Heart right ventricle (tissue), 16 donors: ENCODE data around the gene ZNF521. TPM values are rescaled to one million over a fixed set of nuclear protein-coding genes. Genes with fewer than 3 reads are reported as not detected.
A peak's percentile ranks its signal among the peaks of the same experiment; 100 is the strongest.

Source experiments
- ATAC-seq, 8 donors: fragments of 200-7000 bp; cut with Tn5 transposase; one replicate each; pipeline ENCODE4 v1.9.1; 2020; ENCODE audit warnings: mild to moderate bottlenecking in 8 of 8, moderate library complexity in 8 of 8, moderate number of reproducible peaks in 1 of 8
- DNase-seq, 2 donors: peaks; one replicate each; pipeline ENCODE4 v3.0.0-alpha.2; 2020
- H3K27ac ChIP-seq, 10 donors: fragments of 200-600 bp; sonication (generic) in 2 of 10; one replicate each; pipeline versions ENCODE4 v1.5.0 to v1.8.0; 2020 to 2022; ENCODE audit warnings: mild to moderate bottlenecking in 3 of 10
- H3K27me3 ChIP-seq, 7 donors: fragments of 200-600 bp; one replicate each; pipeline ENCODE4 v1.8.0; 2021 to 2022; ENCODE audit warnings: mild to moderate bottlenecking in 2 of 7
- H3K36me3 ChIP-seq, 9 donors: fragments of 200-600 bp; sonication (generic) in 1 of 9; one replicate each; pipeline versions ENCODE4 v1.5.0 to v1.8.0; 2020 to 2022; ENCODE audit warnings: mild to moderate bottlenecking in 2 of 9
- H3K4me1 ChIP-seq, 9 donors: fragments of 200-600 bp; sonication (generic) in 1 of 9; one replicate each; pipeline versions ENCODE4 v1.5.0 to v1.8.0; 2020 to 2022; ENCODE audit warnings: mild to moderate bottlenecking in 4 of 9
- H3K4me3 ChIP-seq, 10 donors: fragments of 200-600 bp; sonication (generic) in 2 of 10; one replicate each; pipeline versions ENCODE4 v1.5.0 to v1.8.0; 2020 to 2022; ENCODE audit warnings: mild to moderate bottlenecking in 7 of 10, moderate library complexity in 2 of 10
- H3K9me3 ChIP-seq, 11 donors: fragments of 200-600 bp in 10 of 11; sonication (generic) in 2 of 11; one replicate each; pipeline versions ENCODE4 v1.5.0 to v1.8.0; 2013 to 2022; ENCODE audit warnings: mild to moderate bottlenecking in 2 of 11, control low read depth in 1 of 11, moderate library complexity in 1 of 11
- WGBS, 2 donors: extraction: QIAGEN DNeasy Blood & Tissue Kit; methylation state at CpG; one replicate each; pipeline ENCODE4 v1.1.7; 2013; ENCODE audit warnings: inconsistent platforms in 1 of 2; 5-methylcytosine and 5-hydroxymethylcytosine counted together
- intact Hi-C, 10 donors: fragments of 100-400 bp; cut with DNase I; formaldehyde crosslinking; loops; one replicate each; pipeline versions ENCODE4 v1.11.1 to v1.14.2; 2022
- polyA plus RNA-seq, 2 donors: library from polyadenylated mRNA; stranded (reverse); fragments of 200-250 nt; gene quantifications; one replicate each; pipeline ENCODE4 v1.2.3, GENCODE V29; 2013
- total RNA-seq, 10 donors: library from RNA; stranded (reverse); fragmentation: NEBNext Ultra II Directional in 3 of 10; extraction: Animal tissue kit (Norgen Biotek cat#: 25700) in 3 of 10; gene quantifications; one replicate each; pipeline versions ENCODE4 v1.2.1 to v1.2.4, GENCODE V29; 2021 to 2023
- TF ChIP-seq, protein P1 (sequence below), 9 donors: fragments of 200-600 bp; sonication (generic) in 2 of 9; IDR thresholded peaks; one replicate each; pipeline versions ENCODE4 v1.5.0 to v1.8.0; 2021 to 2022; ENCODE audit warnings: antibody characterized with exemption in 9 of 9, mild to moderate bottlenecking in 5 of 9, moderate library complexity in 1 of 9
- donor health status: Arrhythmogenic right ventricular cardiomyopathy.
- donor health status: ischemic (EF 13 %, LVEDD 7.1; RV severe dilation, severe dysfunction).
- donor health status: healthy with polysubstance abuse.
- donor health status: DM: no; HTN: yes; CAD: no.
- donor health status: DM: no; HTN: no; CAD: no.
- donor health status: ischemic (EF 25% LVEDD 6.9; RV normal size, moderate dysfunction).
- donor health status: ischemic (EF 25% LVEDD 5.7; RV mildly dilated, moderate dysfunction).
- donor health status: healthy.
- donor health status: DM: yes; HTN: yes; CAD: no.
- donor health status: Ischemic cardiomyopathy.
- donor health status: ischemic (EF 35%, LVEDD 5.7; RV mildly dilated, moderate dysfunction).
- donor health status: nonischemic (EF 11% LVEDD 7.7; RV severe dilation, severe dysfunction).
- donor health status: DM: yes; HTN: yes; CAD: no.
- donor health status: PGD.
- donor health status: ischemic (EF 29% LVEDD 5.4; RV normal size, mild dysfunction).
- donor health status: nonischemic (EF 23%, LVEDD 6.1; RV moderate dilation, normal function).

Gene ZNF521
- total and polyA plus RNA-seq, 12 donors = 3.3 to 26.4 (median 15.5) TPM

DNA sequence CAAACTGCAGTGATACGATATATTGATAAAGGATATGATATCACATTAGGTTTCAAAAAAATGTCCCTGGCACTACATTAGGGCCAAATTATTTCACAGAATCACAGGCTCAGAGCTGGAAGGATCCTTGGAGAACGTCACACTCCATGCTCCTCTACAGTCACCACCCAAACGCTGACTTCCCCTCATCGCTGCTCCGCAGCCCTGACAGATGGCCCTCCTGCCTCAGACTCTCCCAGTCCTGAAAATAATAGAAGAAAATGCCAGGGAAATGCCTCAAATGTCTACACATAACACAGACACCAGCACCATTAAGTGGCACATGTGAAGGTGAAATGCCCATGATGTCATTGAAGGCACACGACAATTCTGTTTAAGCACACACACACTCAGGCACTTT is 72.0 kb downstream of the ZNF521 start:
- intact Hi-C loops = loop anchor here in 6 of 10 donors (2.0 to 10.0 kb wide), 7 partner anchors 15 to 115 kb away; no protein-coding TSS in a partner anchor
- TF ChIP-seq, protein P1, sequence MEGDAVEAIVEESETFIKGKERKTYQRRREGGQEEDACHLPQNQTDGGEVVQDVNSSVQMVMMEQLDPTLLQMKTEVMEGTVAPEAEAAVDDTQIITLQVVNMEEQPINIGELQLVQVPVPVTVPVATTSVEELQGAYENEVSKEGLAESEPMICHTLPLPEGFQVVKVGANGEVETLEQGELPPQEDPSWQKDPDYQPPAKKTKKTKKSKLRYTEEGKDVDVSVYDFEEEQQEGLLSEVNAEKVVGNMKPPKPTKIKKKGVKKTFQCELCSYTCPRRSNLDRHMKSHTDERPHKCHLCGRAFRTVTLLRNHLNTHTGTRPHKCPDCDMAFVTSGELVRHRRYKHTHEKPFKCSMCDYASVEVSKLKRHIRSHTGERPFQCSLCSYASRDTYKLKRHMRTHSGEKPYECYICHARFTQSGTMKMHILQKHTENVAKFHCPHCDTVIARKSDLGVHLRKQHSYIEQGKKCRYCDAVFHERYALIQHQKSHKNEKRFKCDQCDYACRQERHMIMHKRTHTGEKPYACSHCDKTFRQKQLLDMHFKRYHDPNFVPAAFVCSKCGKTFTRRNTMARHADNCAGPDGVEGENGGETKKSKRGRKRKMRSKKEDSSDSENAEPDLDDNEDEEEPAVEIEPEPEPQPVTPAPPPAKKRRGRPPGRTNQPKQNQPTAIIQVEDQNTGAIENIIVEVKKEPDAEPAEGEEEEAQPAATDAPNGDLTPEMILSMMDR (IDR thresholded peaks at IDR 0.05) = no peak
- H3K9me3 ChIP-seq = no peaks in the 10 kb centered on the region
- H3K27me3 ChIP-seq = no peaks in the 10 kb centered on the region
- no peaks in the 10 kb centered on the region for H3K36me3 ChIP-seq
- peaks cover 8 to 76% (median 49%) of the 10 kb centered on the region in 9 donors for H3K4me1 ChIP-seq
- WGBS, 2 donors = 74 to 79% methylated on average over 6 of the region's 6 CpGs
- no peak for DNase-seq
- H3K27ac ChIP-seq = no peak overlapping the region
- no peak overlapping the region for H3K4me3 ChIP-seq
- no peak for ATAC-seq

GRCh38 chr18:25279556-25279955 is 72.4 kb downstream of the ZNF521 start:
- no peak overlapping the region for H3K4me3 ChIP-seq
- no peaks in the 10 kb centered on the region for H3K27me3 ChIP-seq
- H3K36me3 ChIP-seq = no peaks in the 10 kb centered on the region
- WGBS, 2 donors = 68 to 78% methylated on average over 3 of the region's 3 CpGs
- DNase-seq = no peak
- H3K4me1 ChIP-seq = peaks cover 8 to 73% (median 45%) of the 10 kb centered on the region in 9 donors
- TF ChIP-seq, protein P1 (IDR thresholded peaks at IDR 0.05) = no peak
- ATAC-seq = no peak
- intact Hi-C loops = loop anchor here in 2 of 10 donors (2.0 to 5.0 kb wide), 3 partner anchors 15 to 47 kb away; no protein-coding TSS in a partner anchor
- H3K9me3 ChIP-seq = no peaks in the 10 kb centered on the region
- H3K27ac ChIP-seq = no peak overlapping the region

DNA sequence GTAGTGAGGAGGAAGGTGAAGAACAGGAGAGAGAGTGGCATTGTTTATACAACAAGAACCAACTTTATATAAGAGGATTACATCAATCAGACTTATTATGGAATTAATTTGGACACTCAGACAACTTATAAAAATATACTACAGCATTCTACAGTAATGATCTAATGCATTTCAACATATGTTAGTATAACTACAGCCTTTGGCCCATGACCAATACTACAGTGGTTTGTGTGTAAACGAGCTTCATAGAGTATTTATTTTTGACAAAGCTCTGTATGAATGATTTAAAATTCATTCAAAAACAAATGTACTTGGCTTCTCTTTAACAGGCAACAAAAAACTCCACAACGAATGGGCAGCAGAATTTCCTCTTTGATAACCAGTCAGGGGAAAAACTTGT is 72.8 kb downstream of the ZNF521 start:
- intact Hi-C loops = loop anchor here in 2 of 10 donors (2.0 to 5.0 kb wide), 3 partner anchors 14 to 47 kb away; no protein-coding TSS in a partner anchor
- no peak for ATAC-seq
- WGBS, 2 donors = 43 to 46% methylated on average over 2 of the region's 2 CpGs
- H3K27ac ChIP-seq = no peak overlapping the region
- no peaks in the 10 kb centered on the region for H3K27me3 ChIP-seq
- H3K4me1 ChIP-seq = peaks cover 8 to 68% (median 40%) of the 10 kb centered on the region in 9 donors
- no peaks in the 10 kb centered on the region for H3K9me3 ChIP-seq
- TF ChIP-seq, protein P1 (IDR thresholded peaks at IDR 0.05) = no peak
- H3K36me3 ChIP-seq = no peaks in the 10 kb centered on the region
- no peak overlapping the region for H3K4me3 ChIP-seq
- no peak for DNase-seq

DNA sequence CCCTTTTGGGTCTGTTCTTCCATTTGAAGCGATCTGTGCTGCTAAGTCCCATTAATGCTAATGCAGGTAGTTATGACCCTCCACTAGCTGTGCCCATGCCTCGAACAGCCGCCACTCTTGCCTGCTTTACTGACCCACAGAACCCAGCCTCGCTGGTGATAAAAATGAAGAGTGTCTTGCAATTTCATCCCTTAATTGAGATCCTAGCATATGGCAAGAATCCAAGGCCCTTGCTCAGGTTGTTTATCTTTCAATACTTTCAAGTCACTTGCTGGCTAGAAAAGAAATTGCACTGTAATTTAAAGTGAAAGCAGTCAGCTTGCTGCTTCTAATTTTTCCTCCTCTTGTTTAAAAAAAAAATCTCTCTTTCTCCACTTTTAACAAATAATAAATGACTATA is 73.6 kb downstream of the ZNF521 start:
- Histone ChIP-seq H3K36me3 (no peaks in the 10 kb centered on the region), H3K27me3 (no peaks in the 10 kb centered on the region), H3K4me1 (peaks cover 4 to 61% (median 33%) of the 10 kb centered on the region in 9 donors), H3K27ac (no peak overlapping the region), H3K9me3 (no peaks in the 10 kb centered on the region), H3K4me3 (peak overlapping the region in 5 of 10 donors; percentile 1 to 18 (median 13))
- TF ChIP-seq, protein P1 (IDR thresholded peaks at IDR 0.05) = no peak
- ATAC-seq = no peak
- DNase-seq = no peak
- intact Hi-C loops = loop anchor here in 2 of 10 donors (2.0 to 5.0 kb wide), 3 partner anchors 14 to 46 kb away; no protein-coding TSS in a partner anchor
- 48 to 54% methylated on average over 4 of the region's 4 CpGs for WGBS, 2 donors
